GM12878 (cell line): ENCODE results near the gene SPATA25. TPM values are rescaled to one million over a fixed set of nuclear protein-coding genes. Genes with fewer than 3 reads are reported as not detected.

Experiments
- BHLHE40 ChIP-seq, 2 experiments: fragments of 450-650 bp in 1 of 2; IDR thresholded peaks; 2 replicates each; pipeline ENCODE4 v1.6.1; 2011 to 2017; ENCODE audit warnings: low read depth in 2 of 2, borderline replicate concordance in 1 of 2, improper control_type of control experiment in 1 of 2, low read length in 1 of 2, mild to moderate bottlenecking in 1 of 2
- IKZF2 ChIP-seq, 2 experiments: fragments of 450-650 bp; IDR thresholded peaks; 2 replicates each; pipeline ENCODE4 v1.6.1; 2017; ENCODE audit warnings: mild to moderate bottlenecking in 2 of 2, moderate library complexity in 2 of 2
- MEF2B ChIP-seq: fragments of 450-650 bp; IDR thresholded peaks from 2 replicates; pipeline ENCODE4 v1.6.1; 2018; ENCODE audit warnings: mild to moderate bottlenecking, moderate library complexity; ENCODE audit not compliant: partially characterized antibody, poor library complexity, severe bottlenecking
- MTA2 ChIP-seq: fragments of 450-650 bp; IDR thresholded peaks from 2 replicates; pipeline ENCODE4 v1.6.1; 2016; ENCODE audit warnings: low read depth, mild to moderate bottlenecking, moderate library complexity
- MTA3 ChIP-seq: IDR thresholded peaks from 2 replicates; pipeline ENCODE4 v1.6.1; 2012; ENCODE audit warnings: low read length, inconsistent platforms, borderline replicate concordance
- PAX8 ChIP-seq: fragments of 450-650 bp; IDR thresholded peaks from 2 replicates; pipeline ENCODE4 v1.6.1; 2017; ENCODE audit warnings: mild to moderate bottlenecking, moderate library complexity
- SIN3A ChIP-seq: IDR thresholded peaks from 2 replicates; pipeline ENCODE4 v1.6.1; 2012; ENCODE audit warnings: low read depth, low read length, improper control_type of control experiment
- SREBF1 ChIP-seq: IDR thresholded peaks from 2 replicates; pipeline ENCODE4 v1.6.1; 2012; ENCODE audit warnings: mild to moderate bottlenecking, low read length
- polyA plus RNA-seq, 11 experiments: library from polyadenylated mRNA; depleted of rRNA in 4 of 11; unstranded in 6 of 11; stranded (reverse) in 5 of 11; fragments of >200 nt; fragmentation: Nextera tagmentation in 4 of 11; fragmentation: Illumina TruSeq in 1 of 11; extraction: Ambion mirVana in 4 of 11; extraction: Trizol in 1 of 11; gene quantifications; 1 replicate in 1 of 11; 2 replicates in 10 of 11; pipeline versions ENCODE4 v1.2.1 to v1.2.3, GENCODE V29; 2011 to 2016; ENCODE audit warnings: inconsistent platforms in 2 of 11, missing spikeins in 2 of 11, low read depth in 1 of 11
- total RNA-seq, 4 experiments: library from RNA; depleted of rRNA in 3 of 4; stranded (reverse); fragments of >200 nt in 3 of 4; fragmentation: Illumina TruSeq in 1 of 4; extraction: Trizol in 1 of 4; gene quantifications; 2 replicates each; pipeline versions ENCODE4 v1.2.1 to v1.2.3, GENCODE V29; 2013 to 2021
- TF ChIP-seq, protein P1 (sequence below): fragments of 450-650 bp; IDR thresholded peaks from 2 replicates; pipeline ENCODE4 v1.6.1; 2016; ENCODE audit warnings: mild to moderate bottlenecking, moderate library complexity, borderline replicate concordance

SPATA25 gene
- total and polyA plus RNA-seq, 10 of the 15 experiments (the other 5 are each of a cell fraction or from before 2014, with no cell fraction given), result 0.28 to 2.9 (median 1.3) TPM; not detected in 3

DNA sequence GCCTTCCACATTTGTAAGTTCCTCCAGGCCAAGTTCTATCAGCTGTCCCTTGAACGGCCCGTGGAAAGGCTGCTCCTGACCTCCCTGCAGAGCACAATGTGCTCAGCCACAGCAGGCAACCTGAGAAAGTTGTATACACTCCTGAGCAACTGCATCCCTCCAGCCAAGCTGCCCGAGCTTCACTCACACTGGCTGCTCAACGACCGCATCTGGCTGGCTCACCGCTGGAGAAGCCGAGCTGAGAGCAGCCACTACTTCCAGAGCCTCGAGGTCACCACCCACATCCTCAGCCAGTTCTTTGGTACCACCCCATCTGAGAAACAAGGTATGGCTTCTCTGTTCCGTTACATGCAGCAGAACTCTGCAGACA is 4.3 kb downstream of the SPATA25 start (continued):
- TF ChIP-seq, protein P1, sequence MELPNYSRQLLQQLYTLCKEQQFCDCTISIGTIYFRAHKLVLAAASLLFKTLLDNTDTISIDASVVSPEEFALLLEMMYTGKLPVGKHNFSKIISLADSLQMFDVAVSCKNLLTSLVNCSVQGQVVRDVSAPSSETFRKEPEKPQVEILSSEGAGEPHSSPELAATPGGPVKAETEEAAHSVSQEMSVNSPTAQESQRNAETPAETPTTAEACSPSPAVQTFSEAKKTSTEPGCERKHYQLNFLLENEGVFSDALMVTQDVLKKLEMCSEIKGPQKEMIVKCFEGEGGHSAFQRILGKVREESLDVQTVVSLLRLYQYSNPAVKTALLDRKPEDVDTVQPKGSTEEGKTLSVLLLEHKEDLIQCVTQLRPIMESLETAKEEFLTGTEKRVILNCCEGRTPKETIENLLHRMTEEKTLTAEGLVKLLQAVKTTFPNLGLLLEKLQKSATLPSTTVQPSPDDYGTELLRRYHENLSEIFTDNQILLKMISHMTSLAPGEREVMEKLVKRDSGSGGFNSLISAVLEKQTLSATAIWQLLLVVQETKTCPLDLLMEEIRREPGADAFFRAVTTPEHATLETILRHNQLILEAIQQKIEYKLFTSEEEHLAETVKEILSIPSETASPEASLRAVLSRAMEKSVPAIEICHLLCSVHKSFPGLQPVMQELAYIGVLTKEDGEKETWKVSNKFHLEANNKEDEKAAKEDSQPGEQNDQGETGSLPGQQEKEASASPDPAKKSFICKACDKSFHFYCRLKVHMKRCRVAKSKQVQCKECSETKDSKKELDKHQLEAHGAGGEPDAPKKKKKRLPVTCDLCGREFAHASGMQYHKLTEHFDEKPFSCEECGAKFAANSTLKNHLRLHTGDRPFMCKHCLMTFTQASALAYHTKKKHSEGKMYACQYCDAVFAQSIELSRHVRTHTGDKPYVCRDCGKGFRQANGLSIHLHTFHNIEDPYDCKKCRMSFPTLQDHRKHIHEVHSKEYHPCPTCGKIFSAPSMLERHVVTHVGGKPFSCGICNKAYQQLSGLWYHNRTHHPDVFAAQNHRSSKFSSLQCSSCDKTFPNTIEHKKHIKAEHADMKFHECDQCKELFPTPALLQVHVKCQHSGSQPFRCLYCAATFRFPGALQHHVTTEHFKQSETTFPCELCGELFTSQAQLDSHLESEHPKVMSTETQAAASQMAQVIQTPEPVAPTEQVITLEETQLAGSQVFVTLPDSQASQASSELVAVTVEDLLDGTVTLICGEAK, result no peak
- TF ChIP-seq MTA3 (no peak), SIN3A (no peak), SREBF1 (no peak), MTA2 (no peak), MEF2B (no peak), PAX8 (no peak), BHLHE40 (IDR thresholded peaks at IDR 0.05; ENCODE audit: borderline replicate concordance in 1 of 2, low read depth in 2 of 2, low read length in 1 of 2) (no peak), IKZF2 (IDR thresholded peaks at IDR 0.05) (no peak)
